Measurements from ENCODE around the gene SSU72. TPM values are rescaled to one million over a fixed set of nuclear protein-coding genes. Genes with fewer than 3 reads are reported as not detected.

SSU72 gene
- total RNA-seq, 1 experiment from 2014 or later: 217 TPM

GRCh38 chr1:1582585-1583346 lies 8.1 kb upstream of the SSU72 start:
- ChIA-PET POLR2A (no interaction called here), CTCF (no interaction called here)
- Histone ChIP-seq H3K4me1 (ENCODE audit: control insufficient read depth, insufficient read depth, low read length) (no peaks in the 10 kb centered on the region), H3K27ac (ENCODE audit: low read length) (no peak overlapping the region), H3K4me3 (ENCODE audit: low read depth in 2 of 2, low read length in 2 of 2) (no peak overlapping the region), H3K36me3 (ENCODE audit: control insufficient read depth, insufficient read depth, low read length) (no peaks in the 10 kb centered on the region), H3K27me3 (ENCODE audit: control insufficient read depth, insufficient read depth, low read length) (no peaks in the 10 kb centered on the region), H3K9me3 (ENCODE audit: control insufficient read depth, insufficient read depth, low read depth, low read length) (no peaks in the 10 kb centered on the region)
- in situ Hi-C loops (cut with HindIII; ENCODE audit: low pct_unique_long_range_greater_than_20kb, low sequenced_read_pairs) (no loop called here), intact Hi-C loops (cut with micrococcal nuclease; ENCODE audit: unreplicated experiment) (no loop called here)
- ATAC-seq (no peak), DNase-seq (ENCODE audit: low read depth, low spot score) (no peak)
- no TSS peak for BruUV-seq (replicated peaks)
- TF ChIP-seq SIN3A (IDR thresholded peaks at IDR 0.05; ENCODE audit: borderline replicate concordance, insufficient read depth, low read depth, low read length) (no peak), TCF7L2 (IDR thresholded peaks at IDR 0.05; ENCODE audit: low read depth, low read length) (no peak), REST (IDR thresholded peaks at IDR 0.05; ENCODE audit: insufficient read depth in 1 of 2, low read depth in 2 of 2, low read length in 1 of 2) (no peak), CTCF (IDR thresholded peaks at IDR 0.05) (no peak), POLR2AphosphoS5 (IDR thresholded peaks at IDR 0.05; ENCODE audit: low read depth, low read length) (no peak)

GRCh38 chr1:1578371-1578940 lies 3.8 kb upstream of the SSU72 start:
- no TSS peak for BruUV-seq (replicated peaks)
- Histone ChIP-seq H3K9me3 (ENCODE audit: control insufficient read depth, insufficient read depth, low read depth, low read length) (no peaks in the 10 kb centered on the region), H3K27me3 (ENCODE audit: control insufficient read depth, insufficient read depth, low read length) (no peaks in the 10 kb centered on the region), H3K36me3 (ENCODE audit: control insufficient read depth, insufficient read depth, low read length) (peaks cover 2% of the 10 kb centered on the region; the same call in 1 of the 2 replicates), H3K4me1 (ENCODE audit: control insufficient read depth, insufficient read depth, low read length) (no peaks in the 10 kb centered on the region), H3K4me3 (ENCODE audit: low read depth in 2 of 2, low read length in 2 of 2) (no peak overlapping the region), H3K27ac (ENCODE audit: low read length) (no peak overlapping the region)
- ChIA-PET CTCF (no interaction called here), POLR2A (no interaction called here)
- TF ChIP-seq TCF7L2 (IDR thresholded peaks at IDR 0.05; ENCODE audit: low read depth, low read length): no peak
- TF ChIP-seq CTCF (IDR thresholded peaks at IDR 0.05): no peak
- TF ChIP-seq SIN3A (IDR thresholded peaks at IDR 0.05; ENCODE audit: borderline replicate concordance, insufficient read depth, low read depth, low read length): no peak
- no peak for TF ChIP-seq POLR2AphosphoS5 (IDR thresholded peaks at IDR 0.05; ENCODE audit: low read depth, low read length)
- TF ChIP-seq REST (IDR thresholded peaks at IDR 0.05; ENCODE audit: insufficient read depth in 1 of 2, low read depth in 2 of 2, low read length in 1 of 2): no peak
- intact Hi-C loops (cut with micrococcal nuclease; ENCODE audit: unreplicated experiment) (no loop called here), in situ Hi-C loops (cut with HindIII; ENCODE audit: low pct_unique_long_range_greater_than_20kb, low sequenced_read_pairs) (no loop called here)
- ATAC-seq (no peak), DNase-seq (ENCODE audit: low read depth, low spot score) (no peak)

All from Panc1 (cell line).